ENCODE results near the gene CCT6A. TPM values are rescaled to one million over a fixed set of nuclear protein-coding genes. Genes with fewer than 3 reads are reported as not detected.
"Not testable (repeated sequence)": the region's sequence is repeated elsewhere in the genome, so short reads cannot be mapped to it uniquely, and the experiment has no call there.

Gene CCT6A
- total RNA-seq, 2 experiments from 2014 or later = 31.8 to 33.0 TPM

DNA sequence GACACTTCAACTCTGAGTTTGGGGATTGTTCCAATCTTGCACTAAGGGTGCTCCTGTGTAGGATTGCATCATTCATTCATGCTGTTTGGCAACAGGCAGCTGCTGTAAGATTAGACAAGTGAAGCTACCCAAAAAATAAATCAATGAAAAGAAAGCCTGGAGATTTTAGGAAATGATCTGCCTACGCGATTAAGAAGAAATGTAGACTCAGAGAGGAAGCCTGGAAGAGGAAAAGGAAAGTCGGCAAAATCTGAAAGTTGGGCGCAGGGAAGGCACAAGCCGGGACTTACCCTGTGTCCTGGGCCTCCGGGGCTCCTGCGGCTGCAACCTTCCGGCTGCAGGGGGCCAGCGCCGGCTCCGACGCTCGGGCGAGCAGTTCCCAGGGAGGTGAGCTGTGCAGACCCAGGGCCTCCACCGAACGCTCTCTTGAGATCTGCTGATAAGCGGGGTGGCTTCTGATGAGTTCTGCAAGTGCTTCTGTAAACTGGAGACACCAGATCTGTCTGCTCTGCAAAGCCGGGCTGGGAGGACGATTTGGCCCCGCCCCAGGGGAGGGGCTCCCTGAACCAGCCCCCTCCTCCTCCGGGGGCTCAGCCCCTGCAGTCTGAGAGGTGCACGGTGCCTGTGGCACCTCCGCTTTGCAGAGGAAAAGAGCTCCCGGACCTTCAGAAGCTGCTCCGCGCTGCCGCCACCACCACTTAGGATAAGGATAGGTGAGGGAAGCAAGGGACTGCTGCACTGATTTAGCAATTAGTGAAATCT, 17.7 kb upstream of the CCT6A start:
- CTCF ChIA-PET = interaction anchor here (1.8 kb wide), 1 partner anchor 31 kb away, joined by 11 read pairs; the partner anchor contains the start of gene SUMF2
- intact Hi-C loops (cut with DNase I, micrococcal nuclease) = loop anchor here (2.0 to 5.0 kb wide), 3 partner anchors 17 to 41 kb away; partner anchors contain the start of genes CCT6A (in 2 of the 2) and PSPH (in 2 of the 2)
- Mint-ChIP-seq H3K4me1 (ENCODE audit: low read depth) (peaks cover 6% of the 10 kb centered on the region), H3K27me3 (no peaks in the 10 kb centered on the region), H3K4me3 (peak overlapping the region; percentile 85), H3K27ac (peak overlapping the region; percentile 36), H3K9me3 (no peaks in the 10 kb centered on the region), H3K36me3 (ENCODE audit: low read depth) (no peaks in the 10 kb centered on the region)
- POLR2A ChIA-PET = interaction anchor here (1.0 to 1.5 kb wide), 5 partner anchors 17 to 668 kb away, joined by 3 to 21 read pairs (median 5); partner anchors contain the start of genes CCT6A, CHCHD2, LANCL2 and PSPH
- Histone ChIP-seq H3K4me3 (ENCODE audit: low read length) (peak overlapping the region; percentile 67), H3K36me3 (ENCODE audit: insufficient read depth, low read length) (no peaks in the 10 kb centered on the region), H3K27ac (ENCODE audit: low read depth in 1 of 2, low read length in 2 of 2) (peak overlapping the region in 1 of 2 donors; percentile 30), H3K9me3 (ENCODE audit: control insufficient read depth in 1 of 2, insufficient read depth in 1 of 2, low read length in 2 of 2) (no peaks in the 10 kb centered on the region), H3K4me1 (ENCODE audit: insufficient read depth, low read length) (peaks cover 12% of the 10 kb centered on the region), H3K27me3 (ENCODE audit: control insufficient read depth in 1 of 2, insufficient read depth in 2 of 2, low read length in 2 of 2) (no peaks in the 10 kb centered on the region)
- TF ChIP-seq, protein P1, sequence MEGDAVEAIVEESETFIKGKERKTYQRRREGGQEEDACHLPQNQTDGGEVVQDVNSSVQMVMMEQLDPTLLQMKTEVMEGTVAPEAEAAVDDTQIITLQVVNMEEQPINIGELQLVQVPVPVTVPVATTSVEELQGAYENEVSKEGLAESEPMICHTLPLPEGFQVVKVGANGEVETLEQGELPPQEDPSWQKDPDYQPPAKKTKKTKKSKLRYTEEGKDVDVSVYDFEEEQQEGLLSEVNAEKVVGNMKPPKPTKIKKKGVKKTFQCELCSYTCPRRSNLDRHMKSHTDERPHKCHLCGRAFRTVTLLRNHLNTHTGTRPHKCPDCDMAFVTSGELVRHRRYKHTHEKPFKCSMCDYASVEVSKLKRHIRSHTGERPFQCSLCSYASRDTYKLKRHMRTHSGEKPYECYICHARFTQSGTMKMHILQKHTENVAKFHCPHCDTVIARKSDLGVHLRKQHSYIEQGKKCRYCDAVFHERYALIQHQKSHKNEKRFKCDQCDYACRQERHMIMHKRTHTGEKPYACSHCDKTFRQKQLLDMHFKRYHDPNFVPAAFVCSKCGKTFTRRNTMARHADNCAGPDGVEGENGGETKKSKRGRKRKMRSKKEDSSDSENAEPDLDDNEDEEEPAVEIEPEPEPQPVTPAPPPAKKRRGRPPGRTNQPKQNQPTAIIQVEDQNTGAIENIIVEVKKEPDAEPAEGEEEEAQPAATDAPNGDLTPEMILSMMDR (IDR thresholded peaks at IDR 0.05) = peak; percentile 37
- peak; percentile 98 for ATAC-seq (ENCODE audit: poor library complexity)
- DNase-seq = peak; percentile 52 to 87 (median 70)

GRCh38 chr7:56040730-56041129, 10.8 kb upstream of the CCT6A start:
- Histone ChIP-seq H3K4me3 (ENCODE audit: low read length) (no peak overlapping the region), H3K4me1 (ENCODE audit: insufficient read depth, low read length) (no peaks in the 10 kb centered on the region), H3K27me3 (ENCODE audit: control insufficient read depth in 1 of 2, insufficient read depth in 2 of 2, low read length in 2 of 2) (no peaks in the 10 kb centered on the region), H3K27ac (ENCODE audit: low read depth in 1 of 2, low read length in 2 of 2) (no peak overlapping the region), H3K9me3 (ENCODE audit: control insufficient read depth in 1 of 2, insufficient read depth in 1 of 2, low read length in 2 of 2) (no peaks in the 10 kb centered on the region), H3K36me3 (ENCODE audit: insufficient read depth, low read length) (no peaks in the 10 kb centered on the region)
- ChIA-PET CTCF (no interaction called here), POLR2A (no interaction called here)
- Mint-ChIP-seq H3K9me3 (no peaks in the 10 kb centered on the region), H3K4me1 (ENCODE audit: low read depth) (no peaks in the 10 kb centered on the region), H3K27ac (no peak overlapping the region), H3K27me3 (no peaks in the 10 kb centered on the region), H3K4me3 (no peak overlapping the region), H3K36me3 (ENCODE audit: low read depth) (no peaks in the 10 kb centered on the region)
- TF ChIP-seq, protein P1 (IDR thresholded peaks at IDR 0.05) = no peak
- intact Hi-C loops (cut with DNase I, micrococcal nuclease) = loop anchor here in 1 of 2 experiments (10.0 kb wide), 1 partner anchor 1286 kb away; the partner anchor contains the start of gene SEC61G
- ATAC-seq (ENCODE audit: poor library complexity) (no peak), DNase-seq (no peak)

DNA sequence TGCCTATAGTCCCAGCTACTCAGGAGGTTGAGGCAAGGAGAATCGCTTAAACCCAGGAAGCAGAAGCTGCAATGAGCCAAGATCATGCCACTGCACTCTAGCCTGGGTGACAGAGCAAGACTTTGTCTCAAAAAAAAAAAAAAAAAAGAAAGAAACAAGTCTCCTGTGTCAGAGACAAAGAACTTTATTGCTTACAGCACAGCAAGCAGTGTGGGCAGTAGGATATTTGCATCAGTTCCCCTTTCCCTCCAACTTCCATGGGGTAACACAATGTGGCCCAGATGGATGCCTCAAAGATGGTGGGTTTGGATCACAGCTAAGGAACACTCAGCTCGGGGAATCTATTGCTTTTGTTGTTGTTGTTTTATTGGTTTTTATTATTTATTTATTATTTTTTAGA, 5.8 kb upstream of the CCT6A start:
- H3K4me1 ChIP-seq (ENCODE audit: insufficient read depth, low read length); DNase-seq; POLR2A ChIA-PET; H3K27me3 ChIP-seq (ENCODE audit: control insufficient read depth in 1 of 2, insufficient read depth in 2 of 2, low read length in 2 of 2); H3K27ac ChIP-seq (ENCODE audit: low read depth in 1 of 2, low read length in 2 of 2); ATAC-seq (ENCODE audit: poor library complexity); H3K36me3 Mint-ChIP-seq (ENCODE audit: low read depth); H3K9me3 ChIP-seq (ENCODE audit: control insufficient read depth in 1 of 2, insufficient read depth in 1 of 2, low read length in 2 of 2); H3K36me3 ChIP-seq (ENCODE audit: insufficient read depth, low read length); H3K9me3 Mint-ChIP-seq; H3K4me3 Mint-ChIP-seq; CTCF ChIA-PET; H3K27ac Mint-ChIP-seq; H3K27me3 Mint-ChIP-seq; H3K4me3 ChIP-seq (ENCODE audit: low read length): not testable (repeated sequence)
- H3K4me1 Mint-ChIP-seq (ENCODE audit: low read depth) = peaks cover 22% of the 10 kb centered on the region
- intact Hi-C loops (cut with DNase I, micrococcal nuclease) = loop anchor here in 1 of 2 experiments (10.0 kb wide), 1 partner anchor 1291 kb away; the partner anchor contains the start of gene SEC61G

All from CD4-positive, alpha-beta T cell (primary cell).